Measurements from ENCODE around the gene NFIC.

NFIC gene

GRCh38 chr19:3359015-3359918 is 7.1 kb upstream of the NFIC start:
- no peak for DNase-seq (ENCODE audit: low read depth, low spot score)

- DNase-seq (ENCODE audit: low read depth, low spot score): no peak
Measured at GRCh38 chr19:3359919-3360420, 6.4 kb upstream of the NFIC start.

- DNase-seq (ENCODE audit: low read depth, low spot score): no peak
Measured at GRCh38 chr19:3360421-3361383, 5.7 kb upstream of the NFIC start.

GRCh38 chr19:3361384-3362216 is 4.8 kb upstream of the NFIC start:
- DNase-seq (ENCODE audit: low read depth, low spot score): no peak

- no peak for DNase-seq (ENCODE audit: low read depth, low spot score)
Measured at GRCh38 chr19:3362217-3362906, 4.0 kb upstream of the NFIC start.

- DNase-seq (ENCODE audit: low read depth, low spot score): no peak
Measured at GRCh38 chr19:3363841-3364500, 2.4 kb upstream of the NFIC start.

- no peak for DNase-seq (ENCODE audit: low read depth, low spot score)
Measured at GRCh38 chr19:3364501-3364858, 1.9 kb upstream of the NFIC start.

- no peak for DNase-seq (ENCODE audit: low read depth, low spot score)
Measured at GRCh38 chr19:3365093-3365835, 1.1 kb upstream of the NFIC start.

- DNase-seq (ENCODE audit: low read depth, low spot score): no peak
Measured at GRCh38 chr19:3366753-3367627, 607 bp downstream of the NFIC start.

- no peak for DNase-seq (ENCODE audit: low read depth, low spot score)
Measured at GRCh38 chr19:3367628-3368440, 1.5 kb downstream of the NFIC start.

- DNase-seq (ENCODE audit: low read depth, low spot score): no peak
Measured at GRCh38 chr19:3368441-3368795, 2.0 kb downstream of the NFIC start.

GRCh38 chr19:3368848-3369336 is 2.5 kb downstream of the NFIC start:
- no peak for DNase-seq (ENCODE audit: low read depth, low spot score)

- no peak for DNase-seq (ENCODE audit: low read depth, low spot score)
Measured at GRCh38 chr19:3369337-3370213, 3.2 kb downstream of the NFIC start.

- no peak for DNase-seq (ENCODE audit: low read depth, low spot score)
Measured at GRCh38 chr19:3370214-3370720, 3.9 kb downstream of the NFIC start.

- DNase-seq (ENCODE audit: low read depth, low spot score): no peak
Measured at GRCh38 chr19:3370728-3371591, 4.6 kb downstream of the NFIC start.

All from smooth muscle cell of the brain vasculature (primary cell).